ENCODE data around the gene MAGI2. TPM values are rescaled to one million over a fixed set of nuclear protein-coding genes. Genes with fewer than 3 reads are reported as not detected.

Gene MAGI2
- total RNA-seq, 1 donor from 2014 or later: 0.38 TPM

GRCh38 chr7:78125884-78126283 lies 1327.6 kb downstream of the MAGI2 start:
- no peaks in the 10 kb centered on the region for H3K36me3 Mint-ChIP-seq (ENCODE audit: low read depth)
- no peak for TF ChIP-seq CTCF (IDR thresholded peaks at IDR 0.05)
- ATAC-seq (ENCODE audit: low read depth): no peak
- H3K27ac Mint-ChIP-seq: no peak overlapping the region
- ChIA-PET POLR2A (no interaction called here), CTCF (no interaction called here)
- no peak for DNase-seq
- no peaks in the 10 kb centered on the region for H3K4me1 Mint-ChIP-seq
- peaks cover 6% of the 10 kb centered on the region for H3K27me3 Mint-ChIP-seq
- H3K4me3 Mint-ChIP-seq: no peak overlapping the region
- no peaks in the 10 kb centered on the region for H3K9me3 Mint-ChIP-seq
- intact Hi-C loops (cut with micrococcal nuclease): no loop called here

- POLR2A ChIA-PET: no interaction called here
- Mint-ChIP-seq H3K36me3 (ENCODE audit: low read depth) (no peaks in the 10 kb centered on the region), H3K27ac (no peak overlapping the region), H3K4me3 (no peak overlapping the region), H3K4me1 (no peaks in the 10 kb centered on the region), H3K27me3 (peaks cover 6% of the 10 kb centered on the region), H3K9me3 (no peaks in the 10 kb centered on the region)
- no peak for TF ChIP-seq CTCF (IDR thresholded peaks at IDR 0.05)
- CTCF ChIA-PET: no interaction called here
- intact Hi-C loops (cut with micrococcal nuclease): no loop called here
- DNase-seq (no peak), ATAC-seq (ENCODE audit: low read depth) (no peak)
These were observed 1329.3 kb downstream of the MAGI2 start for GRCh38 chr7:78124216-78124615.

- no peak overlapping the region for H3K27ac Mint-ChIP-seq
- H3K27me3 Mint-ChIP-seq: peaks cover 8% of the 10 kb centered on the region
- intact Hi-C loops (cut with micrococcal nuclease): no loop called here
- TF ChIP-seq CTCF (IDR thresholded peaks at IDR 0.05): no peak
- POLR2A ChIA-PET: no interaction called here
- no peaks in the 10 kb centered on the region for H3K4me1 Mint-ChIP-seq
- no peaks in the 10 kb centered on the region for H3K36me3 Mint-ChIP-seq (ENCODE audit: low read depth)
- H3K9me3 Mint-ChIP-seq: no peaks in the 10 kb centered on the region
- ATAC-seq (ENCODE audit: low read depth) (no peak), DNase-seq (no peak)
- H3K4me3 Mint-ChIP-seq: no peak overlapping the region
- CTCF ChIA-PET: no interaction called here
These were observed 1331.6 kb downstream of the MAGI2 start for GRCh38 chr7:78121888-78122287.

- POLR2A ChIA-PET: no interaction called here
- DNase-seq: no peak
- Mint-ChIP-seq H3K4me1 (no peaks in the 10 kb centered on the region), H3K4me3 (no peak overlapping the region), H3K27me3 (peaks cover 18% of the 10 kb centered on the region), H3K9me3 (no peaks in the 10 kb centered on the region), H3K27ac (no peak overlapping the region), H3K36me3 (ENCODE audit: low read depth) (no peaks in the 10 kb centered on the region)
- ATAC-seq (ENCODE audit: low read depth): no peak
- intact Hi-C loops (cut with micrococcal nuclease): no loop called here
- no peak for TF ChIP-seq CTCF (IDR thresholded peaks at IDR 0.05)
- CTCF ChIA-PET: no interaction called here
These were observed 1335.0 kb downstream of the MAGI2 start for GRCh38 chr7:78118470-78118869.

GRCh38 chr7:78115876-78116275 lies 1337.6 kb downstream of the MAGI2 start:
- no peak for TF ChIP-seq CTCF (IDR thresholded peaks at IDR 0.05)
- ChIA-PET POLR2A (no interaction called here), CTCF (no interaction called here)

More at GRCh38 chr7:78115876-78116275, 1337.6 kb downstream of the MAGI2 start:
- Mint-ChIP-seq H3K27ac (no peak overlapping the region), H3K9me3 (no peaks in the 10 kb centered on the region), H3K4me1 (no peaks in the 10 kb centered on the region), H3K4me3 (no peak overlapping the region), H3K27me3 (peaks cover 35% of the 10 kb centered on the region), H3K36me3 (ENCODE audit: low read depth) (no peaks in the 10 kb centered on the region)
- no peak for DNase-seq
- ATAC-seq (ENCODE audit: low read depth): no peak
- intact Hi-C loops (cut with micrococcal nuclease): no loop called here

Measured in activated B cell treated with CpG ODN at 0.5 μM for 24 hours (primary cell).